Smooth muscle cell (in vitro differentiated cells): ENCODE results near the gene CAMKMT. TPM values are rescaled to one million over a fixed set of nuclear protein-coding genes. Genes with fewer than 3 reads are reported as not detected.

ENCODE experiments used
- DNase-seq: peaks from one replicate; lab custom pipeline; 2025; ENCODE audit not compliant: unreplicated experiment; lab: John Stamatoyannopoulos, UW
- H2AFZ ChIP-seq: fragments of 200-600 bp; sonication (generic); 2 replicates; pipeline ENCODE4 v1.6.0; 2016; ENCODE audit warnings: antibody characterized with exemption, low read depth, mild to moderate bottlenecking
- H3F3A ChIP-seq: fragments of 200-600 bp; sonication (generic); 2 replicates; pipeline ENCODE4 v1.6.0; 2017; ENCODE audit warnings: antibody characterized with exemption, low read depth
- H3K27ac ChIP-seq: fragments of 200-600 bp; sonication (generic); 2 replicates; pipeline ENCODE4 v1.5.1; 2016; ENCODE audit warnings: low read depth, mild to moderate bottlenecking
- H3K27me3 ChIP-seq: fragments of 200-600 bp; sonication (generic); 2 replicates; pipeline ENCODE4 v1.6.1; 2016; ENCODE audit warnings: low read depth, mild to moderate bottlenecking
- H3K36me3 ChIP-seq: fragments of 200-600 bp; sonication (generic); 2 replicates; pipeline ENCODE4 v1.5.1; 2016; ENCODE audit warnings: low read depth
- H3K4me1 ChIP-seq: fragments of 200-600 bp; sonication (generic); 2 replicates; pipeline ENCODE4 v1.5.1; 2016; ENCODE audit warnings: low read depth
- H3K4me2 ChIP-seq: fragments of 200-600 bp; sonication (generic); 2 replicates; pipeline ENCODE4 v1.6.0; 2016; ENCODE audit warnings: mild to moderate bottlenecking
- H3K4me3 ChIP-seq: fragments of 200-600 bp; sonication (generic); 2 replicates; pipeline ENCODE4 v1.5.1; 2016; ENCODE audit warnings: mild to moderate bottlenecking
- H3K79me2 ChIP-seq: fragments of 200-600 bp; sonication (generic); 2 replicates; pipeline ENCODE4 v1.6.0; 2016; ENCODE audit warnings: low read depth, mild to moderate bottlenecking
- H3K9ac ChIP-seq: fragments of 200-600 bp; sonication (generic); 2 replicates; pipeline ENCODE4 v1.6.0; 2016; ENCODE audit warnings: low read depth
- H3K9me3 ChIP-seq: fragments of 200-600 bp; sonication (generic); replicated peaks from 2 replicates; pipeline ENCODE4 v1.5.1; 2016; ENCODE audit warnings: low read depth
- H4K20me1 ChIP-seq: fragments of 200-600 bp; sonication (generic); 2 replicates; pipeline ENCODE4 v1.6.0; 2016; ENCODE audit warnings: low read depth
- WGBS: methylation state at CpG from one replicate; pipeline ENCODE4 v1.1.7; 2016; ENCODE audit warnings: low lambda C conversion rate; 5-methylcytosine and 5-hydroxymethylcytosine counted together
- polyA plus RNA-seq: library from polyadenylated mRNA; unstranded; fragments of >200 nt; fragmentation: Nextera tagmentation; extraction: Ambion mirVana; gene quantifications from 2 replicates; pipeline ENCODE4 v1.2.1, GENCODE V29; 2016
- total RNA-seq: library from RNA; depleted of rRNA; stranded (reverse); fragments of >200 nt; gene quantifications from 2 replicates; pipeline ENCODE4 v1.2.3, GENCODE V29; 2014
- TF ChIP-seq, protein P1 (sequence below): fragments of 200-600 bp; sonication (generic); IDR thresholded peaks from 2 replicates; pipeline ENCODE4 v1.5.1; 2017; ENCODE audit warnings: borderline replicate concordance, mild to moderate bottlenecking, antibody characterized with exemption; ENCODE audit not compliant: insufficient read depth, poor library complexity, severe bottlenecking

The CAMKMT gene
- total and polyA plus RNA-seq, 2 experiments from 2014 or later: 7.2 to 7.6 TPM

DNA sequence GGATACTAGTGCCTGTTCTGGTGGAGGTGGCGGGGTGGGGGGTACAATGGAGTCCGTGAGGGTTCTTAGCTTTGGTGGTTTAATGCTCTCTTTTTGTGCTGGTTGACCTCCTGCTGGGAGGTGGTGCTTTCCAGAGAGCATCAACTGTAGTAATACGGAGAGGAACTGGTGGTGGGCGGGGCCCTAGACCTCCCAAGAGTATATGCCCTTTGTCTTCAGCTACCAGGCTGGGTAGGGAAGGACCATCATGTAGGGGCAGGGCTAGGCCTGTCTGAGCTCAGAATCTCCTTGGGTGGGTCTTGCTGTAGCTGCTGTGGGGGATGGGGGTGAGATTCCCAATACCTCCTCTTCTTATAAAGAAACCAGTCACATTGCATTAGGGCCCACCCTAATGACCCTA, 27.1 kb downstream of the CAMKMT start:
- no peak overlapping the region for H3K9ac ChIP-seq
- no peaks in the 10 kb centered on the region for H3K36me3 ChIP-seq
- no peak overlapping the region for H2AFZ ChIP-seq
- H3K27me3 ChIP-seq: no peaks in the 10 kb centered on the region
- H3K79me2 ChIP-seq: no peaks in the 10 kb centered on the region
- DNase-seq: no peak
- no peak overlapping the region for H3K27ac ChIP-seq
- no peaks in the 10 kb centered on the region for H3K9me3 ChIP-seq
- no peak overlapping the region for H3K4me3 ChIP-seq
- H4K20me1 ChIP-seq: peaks cover 5% of the 10 kb centered on the region
- H3K4me1 ChIP-seq: no peaks in the 10 kb centered on the region
- TF ChIP-seq, protein P1, sequence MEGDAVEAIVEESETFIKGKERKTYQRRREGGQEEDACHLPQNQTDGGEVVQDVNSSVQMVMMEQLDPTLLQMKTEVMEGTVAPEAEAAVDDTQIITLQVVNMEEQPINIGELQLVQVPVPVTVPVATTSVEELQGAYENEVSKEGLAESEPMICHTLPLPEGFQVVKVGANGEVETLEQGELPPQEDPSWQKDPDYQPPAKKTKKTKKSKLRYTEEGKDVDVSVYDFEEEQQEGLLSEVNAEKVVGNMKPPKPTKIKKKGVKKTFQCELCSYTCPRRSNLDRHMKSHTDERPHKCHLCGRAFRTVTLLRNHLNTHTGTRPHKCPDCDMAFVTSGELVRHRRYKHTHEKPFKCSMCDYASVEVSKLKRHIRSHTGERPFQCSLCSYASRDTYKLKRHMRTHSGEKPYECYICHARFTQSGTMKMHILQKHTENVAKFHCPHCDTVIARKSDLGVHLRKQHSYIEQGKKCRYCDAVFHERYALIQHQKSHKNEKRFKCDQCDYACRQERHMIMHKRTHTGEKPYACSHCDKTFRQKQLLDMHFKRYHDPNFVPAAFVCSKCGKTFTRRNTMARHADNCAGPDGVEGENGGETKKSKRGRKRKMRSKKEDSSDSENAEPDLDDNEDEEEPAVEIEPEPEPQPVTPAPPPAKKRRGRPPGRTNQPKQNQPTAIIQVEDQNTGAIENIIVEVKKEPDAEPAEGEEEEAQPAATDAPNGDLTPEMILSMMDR: no peak
- H3F3A ChIP-seq: no peaks in the 10 kb centered on the region
- WGBS: 95% methylated on average over 4 of the region's 4 CpGs
- no peak overlapping the region for H3K4me2 ChIP-seq

DNA sequence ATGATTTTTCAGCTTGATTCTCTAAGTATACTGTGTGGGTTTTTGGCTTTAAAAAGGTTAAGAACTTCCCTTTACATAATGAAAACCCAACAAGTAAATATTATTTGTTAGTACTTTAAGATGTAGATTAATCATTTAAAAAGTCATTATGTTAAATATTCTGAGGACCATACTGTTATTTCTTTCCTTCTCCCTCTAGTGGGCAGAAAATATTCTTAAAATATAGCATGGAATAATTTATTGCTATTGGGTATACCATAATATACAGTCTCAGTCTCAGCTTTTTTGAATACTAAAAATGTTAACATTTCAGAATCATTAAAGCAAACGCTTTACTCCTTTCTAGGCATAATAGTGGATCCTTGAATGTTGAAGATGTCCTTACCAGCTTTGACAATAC, 28.1 kb downstream of the CAMKMT start:
- Histone ChIP-seq H3K27ac (no peak overlapping the region), H2AFZ (no peak overlapping the region), H3K9ac (no peak overlapping the region), H3F3A (no peaks in the 10 kb centered on the region), H3K9me3 (no peaks in the 10 kb centered on the region), H3K4me1 (no peaks in the 10 kb centered on the region), H4K20me1 (peaks cover 5% of the 10 kb centered on the region), H3K36me3 (no peaks in the 10 kb centered on the region), H3K4me2 (no peak overlapping the region), H3K27me3 (no peaks in the 10 kb centered on the region), H3K79me2 (no peaks in the 10 kb centered on the region), H3K4me3 (no peak overlapping the region)
- TF ChIP-seq, protein P1: peak; percentile 45
- 88% methylated on average over 1 of the region's 1 CpG for WGBS
- no peak for DNase-seq

DNA sequence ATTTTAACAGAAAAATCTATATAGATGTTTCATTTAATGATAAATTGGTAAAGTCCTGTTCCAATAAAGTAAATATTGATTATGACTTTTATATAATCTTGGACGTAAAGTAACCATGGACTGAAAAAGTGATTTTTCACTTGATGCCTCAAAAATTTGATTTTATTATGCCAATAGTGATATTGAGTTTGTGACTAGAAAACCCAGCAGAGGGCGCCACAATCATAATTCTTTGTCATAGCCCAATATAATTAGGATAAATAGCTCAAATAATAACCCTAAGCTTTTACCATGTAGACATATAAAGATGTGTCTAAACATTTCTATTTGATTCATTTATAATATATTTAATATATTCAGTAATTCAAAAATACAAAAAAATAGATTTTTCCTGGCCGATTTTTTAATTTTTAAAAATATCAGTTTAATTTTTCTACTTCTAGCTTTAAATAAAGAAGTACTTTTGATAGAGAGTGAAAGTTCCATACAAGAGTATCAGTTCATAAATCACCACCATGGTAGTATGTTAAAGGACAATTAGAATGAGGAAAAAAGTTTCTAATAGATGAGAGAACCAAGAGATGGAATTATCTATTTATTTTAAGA, 30.7 kb downstream of the CAMKMT start:
- DNase-seq: no peak
- 43% methylated on average over 3 of the region's 3 CpGs for WGBS
- H4K20me1 ChIP-seq: peaks cover 5% of the 10 kb centered on the region
- TF ChIP-seq, protein P1: peak; percentile 74
- no peak overlapping the region for H2AFZ ChIP-seq
- no peaks in the 10 kb centered on the region for H3K9me3 ChIP-seq
- H3K27ac ChIP-seq: no peak overlapping the region
- H3K4me2 ChIP-seq: no peak overlapping the region
- H3K4me3 ChIP-seq: no peak overlapping the region
- H3K79me2 ChIP-seq: no peaks in the 10 kb centered on the region
- H3F3A ChIP-seq: no peaks in the 10 kb centered on the region
- no peaks in the 10 kb centered on the region for H3K27me3 ChIP-seq
- no peak overlapping the region for H3K9ac ChIP-seq
- peaks cover 12% of the 10 kb centered on the region for H3K4me1 ChIP-seq
- no peaks in the 10 kb centered on the region for H3K36me3 ChIP-seq
